SK-N-SH (cell line): ENCODE data around the gene LMO7.

Experiments
- CHD2 ChIP-seq: fragments of 150-350 bp; IDR thresholded peaks from 2 replicates; pipeline ENCODE4 v1.6.1; 2018; ENCODE audit warnings: low read length; ENCODE audit not compliant: partially characterized antibody
- EP300 ChIP-seq, 2 experiments: IDR thresholded peaks; 2 replicates each; pipeline versions ENCODE4 v1.4.0 to v1.6.1; 2012; ENCODE audit warnings: borderline replicate concordance in 1 of 2, low read depth in 1 of 2, low read length in 1 of 2
- GATA2 ChIP-seq: sonication (generic); formaldehyde crosslinking; IDR thresholded peaks from 2 replicates; pipeline ENCODE4 v1.5.0; 2020; ENCODE audit warnings: mild to moderate bottlenecking, missing genetic modification reagents
- MXI1 ChIP-seq: IDR thresholded peaks from 2 replicates; pipeline ENCODE4 v1.6.1; 2012; ENCODE audit warnings: mild to moderate bottlenecking, low read depth, low read length, improper control_type of control experiment
- POLR2AphosphoS5 ChIP-seq: IDR thresholded peaks from 2 replicates; pipeline ENCODE4 v1.6.1; 2012; ENCODE audit warnings: low read depth, low read length
- SIN3A ChIP-seq: IDR thresholded peaks from 2 replicates; pipeline ENCODE4 v1.6.1; 2012; ENCODE audit warnings: low read depth, mild to moderate bottlenecking, low read length, moderate library complexity, borderline replicate concordance
- TAF1 ChIP-seq: IDR thresholded peaks from 2 replicates; pipeline ENCODE4 v1.6.1; 2012; ENCODE audit warnings: low read depth, mild to moderate bottlenecking, low read length, moderate library complexity, borderline replicate concordance
- YY1 ChIP-seq: IDR thresholded peaks from 2 replicates; pipeline ENCODE4 v1.4.0; 2012; ENCODE audit warnings: low read depth, mild to moderate bottlenecking
- TF ChIP-seq, protein P1 (sequence below): fragments of 200-600 bp; sonication (generic); IDR thresholded peaks from 2 replicates; pipeline ENCODE4 v1.6.1; 2017; ENCODE audit warnings: antibody characterized with exemption, mild to moderate bottlenecking, moderate library complexity
- TF ChIP-seq, protein P2 (sequence below): fragments of 150-350 bp; IDR thresholded peaks from 2 replicates; pipeline ENCODE4 v1.6.1; 2016; ENCODE audit warnings: mild to moderate bottlenecking, low read depth, low read length
- TF ChIP-seq, protein P3 (sequence below): IDR thresholded peaks from 2 replicates; pipeline ENCODE4 v1.6.1; 2012; ENCODE audit warnings: mild to moderate bottlenecking, low read depth, low read length, moderate library complexity
- TF ChIP-seq, protein P4 (sequence below): IDR thresholded peaks from 2 replicates; pipeline ENCODE4; 2012

DNA sequence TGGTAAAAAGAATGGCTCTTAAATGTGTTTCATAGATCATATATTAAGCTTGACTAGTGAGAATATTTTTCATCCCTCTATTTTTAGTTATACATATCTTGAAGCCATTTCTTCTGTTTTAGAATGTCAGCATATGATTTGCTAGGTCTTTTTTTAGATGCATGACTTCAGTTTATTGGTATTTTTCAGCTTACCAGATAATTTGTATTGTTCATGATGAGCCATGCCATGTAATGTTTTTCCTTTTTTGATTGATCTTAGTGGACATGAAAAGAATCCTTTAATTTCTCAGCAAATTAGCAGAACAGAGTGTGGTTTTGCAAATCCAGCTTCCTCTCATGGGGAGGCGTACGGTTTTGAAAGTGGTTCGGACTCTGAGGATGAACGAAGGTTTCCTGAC lies 168.5 kb downstream of the LMO7 start:
- TF ChIP-seq EP300 (IDR thresholded peaks at IDR 0.05; ENCODE audit: borderline replicate concordance in 1 of 2, low read depth in 1 of 2, low read length in 1 of 2) = no peak
- TF ChIP-seq, protein P1, sequence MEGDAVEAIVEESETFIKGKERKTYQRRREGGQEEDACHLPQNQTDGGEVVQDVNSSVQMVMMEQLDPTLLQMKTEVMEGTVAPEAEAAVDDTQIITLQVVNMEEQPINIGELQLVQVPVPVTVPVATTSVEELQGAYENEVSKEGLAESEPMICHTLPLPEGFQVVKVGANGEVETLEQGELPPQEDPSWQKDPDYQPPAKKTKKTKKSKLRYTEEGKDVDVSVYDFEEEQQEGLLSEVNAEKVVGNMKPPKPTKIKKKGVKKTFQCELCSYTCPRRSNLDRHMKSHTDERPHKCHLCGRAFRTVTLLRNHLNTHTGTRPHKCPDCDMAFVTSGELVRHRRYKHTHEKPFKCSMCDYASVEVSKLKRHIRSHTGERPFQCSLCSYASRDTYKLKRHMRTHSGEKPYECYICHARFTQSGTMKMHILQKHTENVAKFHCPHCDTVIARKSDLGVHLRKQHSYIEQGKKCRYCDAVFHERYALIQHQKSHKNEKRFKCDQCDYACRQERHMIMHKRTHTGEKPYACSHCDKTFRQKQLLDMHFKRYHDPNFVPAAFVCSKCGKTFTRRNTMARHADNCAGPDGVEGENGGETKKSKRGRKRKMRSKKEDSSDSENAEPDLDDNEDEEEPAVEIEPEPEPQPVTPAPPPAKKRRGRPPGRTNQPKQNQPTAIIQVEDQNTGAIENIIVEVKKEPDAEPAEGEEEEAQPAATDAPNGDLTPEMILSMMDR = no peak
- TF ChIP-seq YY1 = no peak
- no peak for TF ChIP-seq TAF1
- TF ChIP-seq, protein P2, sequence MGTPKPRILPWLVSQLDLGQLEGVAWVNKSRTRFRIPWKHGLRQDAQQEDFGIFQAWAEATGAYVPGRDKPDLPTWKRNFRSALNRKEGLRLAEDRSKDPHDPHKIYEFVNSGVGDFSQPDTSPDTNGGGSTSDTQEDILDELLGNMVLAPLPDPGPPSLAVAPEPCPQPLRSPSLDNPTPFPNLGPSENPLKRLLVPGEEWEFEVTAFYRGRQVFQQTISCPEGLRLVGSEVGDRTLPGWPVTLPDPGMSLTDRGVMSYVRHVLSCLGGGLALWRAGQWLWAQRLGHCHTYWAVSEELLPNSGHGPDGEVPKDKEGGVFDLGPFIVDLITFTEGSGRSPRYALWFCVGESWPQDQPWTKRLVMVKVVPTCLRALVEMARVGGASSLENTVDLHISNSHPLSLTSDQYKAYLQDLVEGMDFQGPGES = no peak
- no peak for TF ChIP-seq MXI1
- TF ChIP-seq POLR2AphosphoS5 = no peak
- TF ChIP-seq CHD2 = no peak
- TF ChIP-seq, protein P3, sequence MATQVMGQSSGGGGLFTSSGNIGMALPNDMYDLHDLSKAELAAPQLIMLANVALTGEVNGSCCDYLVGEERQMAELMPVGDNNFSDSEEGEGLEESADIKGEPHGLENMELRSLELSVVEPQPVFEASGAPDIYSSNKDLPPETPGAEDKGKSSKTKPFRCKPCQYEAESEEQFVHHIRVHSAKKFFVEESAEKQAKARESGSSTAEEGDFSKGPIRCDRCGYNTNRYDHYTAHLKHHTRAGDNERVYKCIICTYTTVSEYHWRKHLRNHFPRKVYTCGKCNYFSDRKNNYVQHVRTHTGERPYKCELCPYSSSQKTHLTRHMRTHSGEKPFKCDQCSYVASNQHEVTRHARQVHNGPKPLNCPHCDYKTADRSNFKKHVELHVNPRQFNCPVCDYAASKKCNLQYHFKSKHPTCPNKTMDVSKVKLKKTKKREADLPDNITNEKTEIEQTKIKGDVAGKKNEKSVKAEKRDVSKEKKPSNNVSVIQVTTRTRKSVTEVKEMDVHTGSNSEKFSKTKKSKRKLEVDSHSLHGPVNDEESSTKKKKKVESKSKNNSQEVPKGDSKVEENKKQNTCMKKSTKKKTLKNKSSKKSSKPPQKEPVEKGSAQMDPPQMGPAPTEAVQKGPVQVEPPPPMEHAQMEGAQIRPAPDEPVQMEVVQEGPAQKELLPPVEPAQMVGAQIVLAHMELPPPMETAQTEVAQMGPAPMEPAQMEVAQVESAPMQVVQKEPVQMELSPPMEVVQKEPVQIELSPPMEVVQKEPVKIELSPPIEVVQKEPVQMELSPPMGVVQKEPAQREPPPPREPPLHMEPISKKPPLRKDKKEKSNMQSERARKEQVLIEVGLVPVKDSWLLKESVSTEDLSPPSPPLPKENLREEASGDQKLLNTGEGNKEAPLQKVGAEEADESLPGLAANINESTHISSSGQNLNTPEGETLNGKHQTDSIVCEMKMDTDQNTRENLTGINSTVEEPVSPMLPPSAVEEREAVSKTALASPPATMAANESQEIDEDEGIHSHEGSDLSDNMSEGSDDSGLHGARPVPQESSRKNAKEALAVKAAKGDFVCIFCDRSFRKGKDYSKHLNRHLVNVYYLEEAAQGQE = no peak
- TF ChIP-seq, protein P4, sequence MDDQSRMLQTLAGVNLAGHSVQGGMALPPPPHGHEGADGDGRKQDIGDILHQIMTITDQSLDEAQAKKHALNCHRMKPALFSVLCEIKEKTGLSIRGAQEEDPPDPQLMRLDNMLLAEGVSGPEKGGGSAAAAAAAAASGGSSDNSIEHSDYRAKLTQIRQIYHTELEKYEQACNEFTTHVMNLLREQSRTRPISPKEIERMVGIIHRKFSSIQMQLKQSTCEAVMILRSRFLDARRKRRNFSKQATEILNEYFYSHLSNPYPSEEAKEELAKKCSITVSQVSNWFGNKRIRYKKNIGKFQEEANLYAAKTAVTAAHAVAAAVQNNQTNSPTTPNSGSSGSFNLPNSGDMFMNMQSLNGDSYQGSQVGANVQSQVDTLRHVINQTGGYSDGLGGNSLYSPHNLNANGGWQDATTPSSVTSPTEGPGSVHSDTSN = no peak
- TF ChIP-seq SIN3A = no peak
- TF ChIP-seq GATA2 (CRISPR knock-in tag) = no peak
